ENCODE results near the gene CNTFR. TPM values are rescaled to one million over a fixed set of nuclear protein-coding genes. Genes with fewer than 3 reads are reported as not detected.
A peak's percentile ranks its signal among the peaks of the same experiment; 100 is the strongest.

Gene CNTFR
- total and polyA plus RNA-seq, 4 experiments from 2014 or later: not detected

DNA sequence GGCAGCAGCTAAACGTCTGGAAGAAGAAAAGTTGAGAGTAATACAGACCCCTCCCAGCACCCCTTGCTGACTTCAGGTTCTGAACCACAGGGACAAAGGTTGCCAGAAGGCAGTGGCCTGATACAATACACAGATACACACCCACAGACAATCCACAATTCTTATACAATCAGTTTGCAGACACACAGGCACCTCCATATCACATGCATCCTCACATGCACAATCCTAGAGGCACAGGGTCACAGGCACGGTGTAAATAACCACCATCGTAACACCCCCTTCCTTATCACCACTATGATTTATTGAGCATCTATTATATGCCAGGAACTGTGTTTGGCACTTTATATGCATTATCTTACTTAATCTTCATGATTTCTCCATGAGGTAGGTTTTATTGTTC lies 8.2 kb downstream of the CNTFR start:
- no peaks in the 10 kb centered on the region for H3K9me3 Mint-ChIP-seq
- Histone ChIP-seq H3K4me1 (ENCODE audit: insufficient read depth, low read length) (peaks cover 8% of the 10 kb centered on the region), H3K27ac (ENCODE audit: low read depth, low read length) (no peak overlapping the region), H3K36me3 (ENCODE audit: insufficient read depth, low read length) (no peaks in the 10 kb centered on the region), H3K27me3 (ENCODE audit: insufficient read depth, low read length) (peaks cover 23% of the 10 kb centered on the region), H3K9me3 (ENCODE audit: control insufficient read depth in 1 of 2, low read length in 2 of 2) (no peaks in the 10 kb centered on the region), H3K4me3 (ENCODE audit: low read length in 2 of 2) (no peak overlapping the region)
- peaks cover 2 to 21% (median 12%) of the 10 kb centered on the region in 4 donors for H3K4me1 Mint-ChIP-seq
- ChIA-PET CTCF (ENCODE audit: partially characterized antibody) (interaction anchor here (1.3 kb wide), 1 partner anchor 10 kb away, joined by 4 read pairs; no protein-coding TSS in a partner anchor), POLR2A (ENCODE audit: partially characterized antibody) (no interaction called here)
- no peak overlapping the region for H3K27ac Mint-ChIP-seq
- no peak overlapping the region for H3K4me3 Mint-ChIP-seq
- intact Hi-C loops (cut with micrococcal nuclease): no loop called here
- no peak for DNase-seq
- peaks cover 44 to 72% of the 10 kb centered on the region in 2 donors for H3K27me3 Mint-ChIP-seq
- no peaks in the 10 kb centered on the region for H3K36me3 Mint-ChIP-seq

GRCh38 chr9:34580358-34580757 lies 9.2 kb downstream of the CNTFR start:
- H3K4me3 ChIP-seq (ENCODE audit: low read length in 2 of 2): no peak overlapping the region
- H3K4me1 ChIP-seq (ENCODE audit: insufficient read depth, low read length): peaks cover 8% of the 10 kb centered on the region
- POLR2A ChIA-PET (ENCODE audit: partially characterized antibody): no interaction called here
- CTCF ChIA-PET (ENCODE audit: partially characterized antibody): interaction anchor here (1.8 kb wide), 1 partner anchor 11 kb away, joined by 11 read pairs; no protein-coding TSS in a partner anchor
- intact Hi-C loops (cut with micrococcal nuclease): no loop called here
- Mint-ChIP-seq H3K27me3 (peaks cover 44 to 70% of the 10 kb centered on the region in 2 donors), H3K9me3 (no peaks in the 10 kb centered on the region), H3K36me3 (no peaks in the 10 kb centered on the region), H3K27ac (no peak overlapping the region), H3K4me1 (peaks cover 2 to 27% (median 12%) of the 10 kb centered on the region in 4 donors), H3K4me3 (no peak overlapping the region)
- H3K36me3 ChIP-seq (ENCODE audit: insufficient read depth, low read length): no peaks in the 10 kb centered on the region
- no peak overlapping the region for H3K27ac ChIP-seq (ENCODE audit: low read depth, low read length)
- no peak for DNase-seq
- H3K9me3 ChIP-seq (ENCODE audit: control insufficient read depth in 1 of 2, low read length in 2 of 2): no peaks in the 10 kb centered on the region
- peaks cover 23% of the 10 kb centered on the region for H3K27me3 ChIP-seq (ENCODE audit: insufficient read depth, low read length)

- H3K27ac Mint-ChIP-seq: no peak overlapping the region
- Histone ChIP-seq H3K36me3 (ENCODE audit: insufficient read depth, low read length) (no peaks in the 10 kb centered on the region), H3K27ac (ENCODE audit: low read depth, low read length) (no peak overlapping the region), H3K4me3 (ENCODE audit: low read length in 2 of 2) (no peak overlapping the region), H3K9me3 (ENCODE audit: control insufficient read depth in 1 of 2, low read length in 2 of 2) (no peaks in the 10 kb centered on the region), H3K4me1 (ENCODE audit: insufficient read depth, low read length) (peaks cover 8% of the 10 kb centered on the region), H3K27me3 (ENCODE audit: insufficient read depth, low read length) (peaks cover 20% of the 10 kb centered on the region)
- peaks cover 2 to 27% (median 12%) of the 10 kb centered on the region in 4 donors for H3K4me1 Mint-ChIP-seq
- H3K4me3 Mint-ChIP-seq: no peak overlapping the region
- no peaks in the 10 kb centered on the region for H3K36me3 Mint-ChIP-seq
- ChIA-PET POLR2A (ENCODE audit: partially characterized antibody) (no interaction called here), CTCF (ENCODE audit: partially characterized antibody) (interaction anchor here (1.8 kb wide), 1 partner anchor 12 kb away, joined by 11 read pairs; no protein-coding TSS in a partner anchor)
- no peak for DNase-seq
- H3K9me3 Mint-ChIP-seq: no peaks in the 10 kb centered on the region
- peaks cover 48 to 66% of the 10 kb centered on the region in 2 donors for H3K27me3 Mint-ChIP-seq
- intact Hi-C loops (cut with micrococcal nuclease): no loop called here
These were observed 9.7 kb downstream of the CNTFR start for GRCh38 chr9:34579808-34580163.

DNA sequence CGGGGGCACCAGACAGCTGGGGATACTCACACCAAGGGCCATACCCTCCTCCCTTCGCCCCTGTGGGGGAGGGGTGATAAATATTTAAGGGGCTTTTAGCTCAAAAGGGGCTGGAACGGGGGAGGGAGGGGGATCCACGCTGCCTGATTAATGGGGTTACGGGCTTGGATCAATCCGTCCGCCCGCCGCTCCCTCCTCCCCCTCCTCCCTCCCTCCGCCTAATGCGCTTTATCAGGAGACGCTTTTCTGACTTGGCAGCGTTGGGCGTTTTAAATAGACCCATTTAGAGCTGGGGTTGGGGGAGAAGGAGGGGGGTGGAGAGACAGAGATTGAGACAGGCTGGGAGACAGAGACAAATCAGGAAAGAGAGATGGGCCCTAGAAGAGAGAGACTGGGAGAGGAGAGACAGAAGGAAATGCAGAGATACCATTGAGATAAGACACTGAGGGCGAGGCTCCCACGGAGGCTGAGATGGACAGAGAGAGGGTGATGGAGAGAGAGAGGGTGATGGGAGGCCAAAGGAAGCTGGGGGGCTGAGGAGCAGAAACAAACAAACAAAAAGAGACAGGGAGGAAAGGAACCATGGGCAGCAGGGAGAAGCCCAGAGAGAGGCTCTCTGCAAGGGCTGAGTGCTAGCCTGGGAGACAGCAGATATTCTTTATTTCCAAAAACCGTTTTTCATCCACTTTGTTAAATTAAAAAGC lies 10.3 kb downstream of the CNTFR start:
- intact Hi-C loops (cut with micrococcal nuclease): no loop called here
- Histone ChIP-seq H3K4me3 (ENCODE audit: low read length in 2 of 2) (no peak overlapping the region), H3K4me1 (ENCODE audit: insufficient read depth, low read length) (peaks cover 8% of the 10 kb centered on the region), H3K9me3 (ENCODE audit: control insufficient read depth in 1 of 2, low read length in 2 of 2) (no peaks in the 10 kb centered on the region), H3K27ac (ENCODE audit: low read depth, low read length) (no peak overlapping the region), H3K36me3 (ENCODE audit: insufficient read depth, low read length) (no peaks in the 10 kb centered on the region), H3K27me3 (ENCODE audit: insufficient read depth, low read length) (peaks cover 20% of the 10 kb centered on the region)
- CTCF ChIA-PET (ENCODE audit: partially characterized antibody): interaction anchor here (1.8 kb wide), 1 partner anchor 12 kb away, joined by 11 read pairs; no protein-coding TSS in a partner anchor
- POLR2A ChIA-PET (ENCODE audit: partially characterized antibody): interaction anchor here (1.0 to 1.1 kb wide), 2 partner anchors 13 to 59 kb away, joined by 3 read pairs; no protein-coding TSS in a partner anchor
- DNase-seq: no peak
- Mint-ChIP-seq H3K36me3 (no peaks in the 10 kb centered on the region), H3K9me3 (no peaks in the 10 kb centered on the region), H3K4me3 (peak overlapping the region in 5 of 8 donors; percentile 4 to 71 (median 40)), H3K27ac (no peak overlapping the region), H3K27me3 (peaks cover 45 to 66% of the 10 kb centered on the region in 2 donors), H3K4me1 (peaks cover 2 to 27% (median 12%) of the 10 kb centered on the region in 4 donors)

GRCh38 chr9:34578241-34579103 lies 11.1 kb downstream of the CNTFR start:
- Mint-ChIP-seq H3K9me3 (no peaks in the 10 kb centered on the region), H3K4me3 (peak overlapping the region in 5 of 8 donors; percentile 40 to 52 (median 44)), H3K4me1 (peaks cover 2 to 27% (median 12%) of the 10 kb centered on the region in 4 donors), H3K27ac (no peak overlapping the region), H3K27me3 (peaks cover 45 to 64% of the 10 kb centered on the region in 2 donors), H3K36me3 (no peaks in the 10 kb centered on the region)
- peak in 1 of 5 donors; percentile 10 for DNase-seq
- Histone ChIP-seq H3K4me1 (ENCODE audit: insufficient read depth, low read length) (peaks cover 8% of the 10 kb centered on the region), H3K27ac (ENCODE audit: low read depth, low read length) (no peak overlapping the region), H3K9me3 (ENCODE audit: control insufficient read depth in 1 of 2, low read length in 2 of 2) (no peaks in the 10 kb centered on the region), H3K4me3 (ENCODE audit: low read length in 2 of 2) (no peak overlapping the region), H3K36me3 (ENCODE audit: insufficient read depth, low read length) (no peaks in the 10 kb centered on the region), H3K27me3 (ENCODE audit: insufficient read depth, low read length) (peaks cover 20% of the 10 kb centered on the region)
- ChIA-PET CTCF (ENCODE audit: partially characterized antibody) (interaction anchor here (1.3 to 1.8 kb wide), 2 partner anchors 13 to 14 kb away, joined by 3 to 11 read pairs; no protein-coding TSS in a partner anchor), POLR2A (ENCODE audit: partially characterized antibody) (interaction anchor here (1.0 to 1.1 kb wide), 2 partner anchors 14 to 60 kb away, joined by 3 read pairs; no protein-coding TSS in a partner anchor)
- intact Hi-C loops (cut with micrococcal nuclease): no loop called here

DNA sequence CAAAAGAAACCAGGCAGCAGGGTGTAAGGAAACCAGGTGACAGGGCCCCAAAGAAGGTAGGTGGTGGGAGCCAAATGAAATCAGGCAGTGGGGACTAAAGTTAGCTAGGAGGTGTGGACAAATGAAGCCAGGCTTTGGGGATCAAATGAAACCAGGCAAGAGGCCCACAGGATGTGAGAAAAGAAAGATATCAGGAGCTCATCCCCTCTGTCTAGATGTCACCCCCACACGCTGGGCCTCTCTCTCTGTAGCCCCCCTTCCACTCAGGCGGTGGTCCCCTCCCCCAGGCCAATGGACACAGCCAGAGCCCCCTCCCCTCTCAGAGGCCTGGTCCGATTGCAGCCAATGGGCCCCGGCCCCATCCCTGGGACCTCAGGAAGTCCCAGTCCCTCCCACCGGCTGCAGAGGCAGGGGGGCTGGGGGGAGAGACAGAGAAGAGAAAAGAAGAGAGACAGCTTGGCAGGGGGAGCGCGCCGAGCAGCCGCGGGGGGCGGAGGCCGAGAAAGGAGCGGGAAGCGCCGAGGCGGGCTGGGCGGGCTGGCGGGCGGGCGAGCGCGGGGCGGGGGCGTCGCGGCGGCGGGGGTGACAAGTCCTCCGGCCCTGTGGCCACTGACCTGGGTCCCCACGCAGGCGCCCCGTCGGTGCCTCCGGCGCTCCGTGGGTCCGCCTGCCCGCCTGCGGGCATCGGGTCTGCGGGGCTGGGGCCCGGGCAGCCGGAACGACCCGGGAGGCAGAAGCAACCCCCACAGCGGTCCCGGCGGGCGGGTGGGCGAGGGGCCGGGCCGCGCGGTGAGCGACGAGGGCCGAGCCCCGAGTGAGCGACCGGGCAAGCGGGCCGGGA lies 11.9 kb downstream of the CNTFR start:
- intact Hi-C loops (cut with micrococcal nuclease): no loop called here
- H3K4me3 Mint-ChIP-seq: peak overlapping the region in 7 of 8 donors; percentile 19 to 79 (median 65)
- no peak overlapping the region for H3K4me3 ChIP-seq (ENCODE audit: low read length in 2 of 2)
- H3K27me3 ChIP-seq (ENCODE audit: insufficient read depth, low read length): peaks cover 20% of the 10 kb centered on the region
- H3K9me3 ChIP-seq (ENCODE audit: control insufficient read depth in 1 of 2, low read length in 2 of 2): no peaks in the 10 kb centered on the region
- peak in 1 of 5 donors; percentile 6 for DNase-seq
- CTCF ChIA-PET (ENCODE audit: partially characterized antibody): interaction anchor here (1.3 kb wide), 1 partner anchor 14 kb away, joined by 3 read pairs; no protein-coding TSS in a partner anchor
- H3K36me3 ChIP-seq (ENCODE audit: insufficient read depth, low read length): no peaks in the 10 kb centered on the region
- H3K9me3 Mint-ChIP-seq: no peaks in the 10 kb centered on the region
- no peak overlapping the region for H3K27ac Mint-ChIP-seq
- H3K36me3 Mint-ChIP-seq: no peaks in the 10 kb centered on the region
- peaks cover 2 to 27% (median 12%) of the 10 kb centered on the region in 4 donors for H3K4me1 Mint-ChIP-seq
- POLR2A ChIA-PET (ENCODE audit: partially characterized antibody): interaction anchor here (1.1 kb wide), 1 partner anchor 14 kb away, joined by 3 read pairs; no protein-coding TSS in a partner anchor
- H3K27me3 Mint-ChIP-seq: peaks cover 45 to 56% of the 10 kb centered on the region in 2 donors
- no peak overlapping the region for H3K27ac ChIP-seq (ENCODE audit: low read depth, low read length)
- H3K4me1 ChIP-seq (ENCODE audit: insufficient read depth, low read length): peaks cover 8% of the 10 kb centered on the region

All from CD4-positive, alpha-beta memory T cell (primary cell).